ENCODE results near the gene ARHGAP45. TPM values are rescaled to one million over a fixed set of nuclear protein-coding genes. Genes with fewer than 3 reads are reported as not detected.

ARHGAP45 gene
- total and polyA plus RNA-seq, 9 of the 15 experiments (the other 6 are each of a cell fraction or from before 2014, with no cell fraction given), result 0.08 to 22.1 (median 4.2) TPM

DNA sequence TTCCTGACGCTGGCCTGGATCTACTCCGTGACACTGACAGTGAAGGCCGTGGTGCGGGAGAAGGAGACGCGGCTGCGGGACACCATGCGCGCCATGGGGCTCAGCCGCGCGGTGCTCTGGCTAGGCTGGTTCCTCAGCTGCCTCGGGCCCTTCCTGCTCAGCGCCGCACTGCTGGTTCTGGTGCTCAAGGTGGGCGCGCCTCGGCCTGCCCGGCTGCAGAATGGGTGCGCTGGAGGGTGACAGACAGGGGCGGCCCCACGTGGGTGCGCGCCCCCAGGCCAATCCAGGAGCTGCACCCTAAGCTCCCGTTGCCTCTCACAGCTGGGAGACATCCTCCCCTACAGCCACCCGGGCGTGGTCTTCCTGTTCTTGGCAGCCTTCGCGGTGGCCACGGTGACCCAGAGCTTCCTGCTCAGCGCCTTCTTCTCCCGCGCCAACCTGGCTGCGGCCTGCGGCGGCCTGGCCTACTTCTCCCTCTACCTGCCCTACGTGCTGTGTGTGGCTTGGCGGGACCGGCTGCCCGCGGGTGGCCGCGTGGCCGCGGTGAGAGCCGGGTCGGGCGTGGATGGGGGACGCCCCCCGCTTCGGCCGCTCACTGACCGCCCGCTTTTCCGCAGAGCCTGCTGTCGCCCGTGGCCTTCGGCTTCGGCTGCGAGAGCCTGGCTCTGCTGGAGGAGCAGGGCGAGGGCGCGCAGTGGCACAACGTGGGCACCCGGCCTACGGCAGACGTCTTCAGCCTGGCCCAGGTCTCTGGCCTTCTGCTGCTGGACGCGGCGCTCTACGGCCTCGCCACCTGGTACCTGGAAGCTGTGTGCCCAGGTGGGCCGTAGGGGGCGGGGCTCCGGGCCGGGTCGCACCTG, 19.9 kb upstream of the ARHGAP45 start:
- no peaks in the 10 kb centered on the region for H3K27me3 ChIP-seq (ENCODE audit: control insufficient read depth in 2 of 2, insufficient read depth in 2 of 2, low read length in 2 of 2)
- no peak overlapping the region for H2AFZ ChIP-seq (ENCODE audit: low read depth, low read length)
- ChIA-PET POLR2A (no interaction called here), CTCF (ENCODE audit: low intra/inter-chr PET ratio) (no interaction called here)
- peaks cover 65% of the 10 kb centered on the region for H3K36me3 ChIP-seq (ENCODE audit: control insufficient read depth, insufficient read depth, low read length)
- H3K27ac ChIP-seq (ENCODE audit: extremely low read depth, low read depth, low read length), result no peak overlapping the region
- no peak overlapping the region for H3K4me3 ChIP-seq
- H3K4me1 ChIP-seq (replicated peaks in 1 of 2; ENCODE audit: control insufficient read depth in 2 of 2, insufficient read depth in 2 of 2, low read length in 2 of 2), result peaks cover 15 to 66% of the 10 kb centered on the region in 2 experiments
- DNase-seq (ENCODE audit: extremely low read depth in 1 of 4, low spot score in 3 of 4) (no peak), FAIRE-seq (no peak), ATAC-seq (no peak)
- in situ Hi-C loops (cut with MboI) (no loop called here), intact Hi-C loops (cut with micrococcal nuclease) (no loop called here)
- no peak overlapping the region for H3K4me2 ChIP-seq (ENCODE audit: insufficient read depth, low read length)
- H3K9me1 ChIP-seq (ENCODE audit: control insufficient read depth, insufficient read depth, low read length), result no peaks in the 10 kb centered on the region
- 96% methylated on average over 30 of the region's 77 CpGs for WGBS (ENCODE audit: insufficient coverage, low coverage, missing lambda C conversion rate)
- no peak overlapping the region for H3K9ac ChIP-seq (ENCODE audit: insufficient read depth in 1 of 2, low read depth in 2 of 2, low read length in 2 of 2)
- H4K20me1 ChIP-seq (replicated peaks; ENCODE audit: control insufficient read depth, insufficient read depth, low read length), result no peaks in the 10 kb centered on the region
- BruUV-seq (replicated peaks), result no TSS peak
- peaks cover 27% of the 10 kb centered on the region for H3K79me2 ChIP-seq (ENCODE audit: control insufficient read depth, insufficient read depth, low read length)
- no peaks in the 10 kb centered on the region for H3K9me3 ChIP-seq (replicated peaks; ENCODE audit: control insufficient read depth, insufficient read depth, low read depth, low read length)
- TF ChIP-seq KDM5B (IDR thresholded peaks at IDR 0.05; ENCODE audit: insufficient replicate concordance, low read depth, low read length) (no peak), KLF16 (IDR thresholded peaks at IDR 0.05) (no peak), L3MBTL2 (IDR thresholded peaks at IDR 0.05) (no peak), MAZ (CRISPR knock-in tag; conservative IDR thresholded peaks at IDR 0.05 in 1 of 2, IDR thresholded peaks at IDR 0.05 in 1 of 2) (no peak), FOXK1 (CRISPR knock-in tag; IDR thresholded peaks at IDR 0.05; ENCODE audit: borderline replicate concordance) (no peak), ELF4 (CRISPR knock-in tag; IDR thresholded peaks at IDR 0.05) (no peak), CEBPG (CRISPR knock-in tag; IDR thresholded peaks at IDR 0.05) (no peak), CEBPG (tag; conservative IDR thresholded peaks at IDR 0.05 in 1 of 2, IDR thresholded peaks at IDR 0.05 in 1 of 2) (no peak), JUNB (CRISPR knock-in tag; conservative IDR thresholded peaks at IDR 0.05) (no peak), POLR2G (IDR thresholded peaks at IDR 0.05; ENCODE audit: low read depth, low read length) (0 out of 2 replicates have a peak, but pooled peaks have one; percentile 20), NR4A1 (CRISPR knock-in tag; IDR thresholded peaks at IDR 0.05) (no peak), NR4A1 (tag; IDR thresholded peaks at IDR 0.05) (no peak), MAFF (IDR thresholded peaks at IDR 0.05; ENCODE audit: low read length) (no peak), CHD1 (IDR thresholded peaks at IDR 0.05; ENCODE audit: low read length) (no peak), CBX1 (IDR thresholded peaks at IDR 0.05; ENCODE audit: low read depth) (peak; percentile 11; the same call in 1 of the 2 replicates), PHB (CRISPR knock-in tag; IDR thresholded peaks at IDR 0.05) (no peak), NCOR1 (IDR thresholded peaks at IDR 0.05) (no peak), FOXA1 (IDR thresholded peaks at IDR 0.05; ENCODE audit: borderline replicate concordance) (no peak), CBX3 (IDR thresholded peaks at IDR 0.05; ENCODE audit: borderline replicate concordance in 1 of 2, low read length in 2 of 2) (no peak), RBM25 (IDR thresholded peaks at IDR 0.05; ENCODE audit: low read depth, low read length, severe bottlenecking) (peak; percentile 86)
- TF ChIP-seq, protein P1, sequence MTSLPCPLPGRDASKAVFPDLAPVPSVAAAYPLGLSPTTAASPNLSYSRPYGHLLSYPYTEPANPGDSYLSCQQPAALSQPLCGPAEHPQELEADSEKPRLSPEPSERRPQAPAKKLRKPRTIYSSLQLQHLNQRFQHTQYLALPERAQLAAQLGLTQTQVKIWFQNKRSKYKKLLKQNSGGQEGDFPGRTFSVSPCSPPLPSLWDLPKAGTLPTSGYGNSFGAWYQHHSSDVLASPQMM (CRISPR knock-in tag; IDR thresholded peaks at IDR 0.05), result no peak
- TF ChIP-seq, protein P2, sequence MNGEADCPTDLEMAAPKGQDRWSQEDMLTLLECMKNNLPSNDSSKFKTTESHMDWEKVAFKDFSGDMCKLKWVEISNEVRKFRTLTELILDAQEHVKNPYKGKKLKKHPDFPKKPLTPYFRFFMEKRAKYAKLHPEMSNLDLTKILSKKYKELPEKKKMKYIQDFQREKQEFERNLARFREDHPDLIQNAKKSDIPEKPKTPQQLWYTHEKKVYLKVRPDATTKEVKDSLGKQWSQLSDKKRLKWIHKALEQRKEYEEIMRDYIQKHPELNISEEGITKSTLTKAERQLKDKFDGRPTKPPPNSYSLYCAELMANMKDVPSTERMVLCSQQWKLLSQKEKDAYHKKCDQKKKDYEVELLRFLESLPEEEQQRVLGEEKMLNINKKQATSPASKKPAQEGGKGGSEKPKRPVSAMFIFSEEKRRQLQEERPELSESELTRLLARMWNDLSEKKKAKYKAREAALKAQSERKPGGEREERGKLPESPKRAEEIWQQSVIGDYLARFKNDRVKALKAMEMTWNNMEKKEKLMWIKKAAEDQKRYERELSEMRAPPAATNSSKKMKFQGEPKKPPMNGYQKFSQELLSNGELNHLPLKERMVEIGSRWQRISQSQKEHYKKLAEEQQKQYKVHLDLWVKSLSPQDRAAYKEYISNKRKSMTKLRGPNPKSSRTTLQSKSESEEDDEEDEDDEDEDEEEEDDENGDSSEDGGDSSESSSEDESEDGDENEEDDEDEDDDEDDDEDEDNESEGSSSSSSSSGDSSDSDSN (IDR thresholded peaks at IDR 0.05; ENCODE audit: borderline replicate concordance in 1 of 2, low read depth in 2 of 2, low read length in 2 of 2), result no peak
